ENCODE measurements around the gene UROD. TPM values are rescaled to one million over a fixed set of nuclear protein-coding genes. Genes with fewer than 3 reads are reported as not detected.

The UROD gene
- total RNA-seq, 1 donor from 2014 or later, result 96.1 TPM

DNA sequence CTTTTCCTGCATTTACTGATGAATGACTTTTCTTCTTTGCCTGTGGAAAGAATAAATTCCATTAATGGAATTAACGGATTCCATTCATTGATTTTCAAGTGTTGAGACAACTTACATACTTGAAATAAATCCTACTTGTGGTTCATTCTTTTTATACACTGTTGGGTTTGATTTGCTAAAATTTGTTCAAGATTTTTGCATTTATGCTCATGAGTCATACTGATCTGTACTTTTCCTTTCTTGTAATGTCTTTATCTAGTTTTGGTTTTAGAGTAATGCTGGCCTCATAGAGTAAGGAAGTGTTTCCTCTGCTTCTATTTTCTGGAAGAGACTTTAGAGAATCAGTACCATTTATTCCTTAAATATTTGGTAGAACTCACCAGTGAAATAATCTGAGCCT lies 14.4 kb downstream of the UROD start:
- no peaks in the 10 kb centered on the region for H3K4me1 ChIP-seq (ENCODE audit: insufficient read depth, low read length)
- no peaks in the 10 kb centered on the region for H3K36me3 Mint-ChIP-seq (ENCODE audit: low read depth, unreplicated experiment)
- no peak overlapping the region for H3K4me3 Mint-ChIP-seq (ENCODE audit: unreplicated experiment)
- no peak for TF ChIP-seq EZH2 (IDR thresholded peaks at IDR 0.05; ENCODE audit: insufficient read depth, low read length)
- TF ChIP-seq, protein P1, sequence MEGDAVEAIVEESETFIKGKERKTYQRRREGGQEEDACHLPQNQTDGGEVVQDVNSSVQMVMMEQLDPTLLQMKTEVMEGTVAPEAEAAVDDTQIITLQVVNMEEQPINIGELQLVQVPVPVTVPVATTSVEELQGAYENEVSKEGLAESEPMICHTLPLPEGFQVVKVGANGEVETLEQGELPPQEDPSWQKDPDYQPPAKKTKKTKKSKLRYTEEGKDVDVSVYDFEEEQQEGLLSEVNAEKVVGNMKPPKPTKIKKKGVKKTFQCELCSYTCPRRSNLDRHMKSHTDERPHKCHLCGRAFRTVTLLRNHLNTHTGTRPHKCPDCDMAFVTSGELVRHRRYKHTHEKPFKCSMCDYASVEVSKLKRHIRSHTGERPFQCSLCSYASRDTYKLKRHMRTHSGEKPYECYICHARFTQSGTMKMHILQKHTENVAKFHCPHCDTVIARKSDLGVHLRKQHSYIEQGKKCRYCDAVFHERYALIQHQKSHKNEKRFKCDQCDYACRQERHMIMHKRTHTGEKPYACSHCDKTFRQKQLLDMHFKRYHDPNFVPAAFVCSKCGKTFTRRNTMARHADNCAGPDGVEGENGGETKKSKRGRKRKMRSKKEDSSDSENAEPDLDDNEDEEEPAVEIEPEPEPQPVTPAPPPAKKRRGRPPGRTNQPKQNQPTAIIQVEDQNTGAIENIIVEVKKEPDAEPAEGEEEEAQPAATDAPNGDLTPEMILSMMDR (IDR thresholded peaks at IDR 0.05; ENCODE audit: insufficient read depth, low read depth, low read length), result no peak
- H3K4me2 ChIP-seq (ENCODE audit: low read length), result no peak overlapping the region
- no peaks in the 10 kb centered on the region for H3K79me2 ChIP-seq (ENCODE audit: insufficient read depth, low read length)
- H3K27me3 ChIP-seq (ENCODE audit: insufficient read depth, low read length), result no peaks in the 10 kb centered on the region
- H3K27ac ChIP-seq (ENCODE audit: low read depth, low read length), result no peak overlapping the region
- H3K36me3 ChIP-seq (ENCODE audit: insufficient read depth, low read length), result no peaks in the 10 kb centered on the region
- no peaks in the 10 kb centered on the region for H3K9me3 ChIP-seq (ENCODE audit: insufficient read depth, low read depth, low read length)
- DNase-seq (ENCODE audit: low read depth) (peak; percentile 33), FAIRE-seq (no peak)
- no peaks in the 10 kb centered on the region for H4K20me1 ChIP-seq (ENCODE audit: insufficient read depth, low read length)
- H3K27me3 Mint-ChIP-seq (ENCODE audit: low read depth, unreplicated experiment), result no peaks in the 10 kb centered on the region
- H2AFZ ChIP-seq (ENCODE audit: low read depth, low read length), result no peak overlapping the region
- no peak overlapping the region for H3K9ac ChIP-seq (ENCODE audit: low read length)
- no peak overlapping the region for H3K27ac Mint-ChIP-seq (ENCODE audit: unreplicated experiment)
- H3K4me3 ChIP-seq (ENCODE audit: insufficient read depth, low read depth, low read length), result no peak overlapping the region
- H3K4me1 Mint-ChIP-seq (ENCODE audit: low read depth, unreplicated experiment), result no peaks in the 10 kb centered on the region
- no peaks in the 10 kb centered on the region for H3K9me3 Mint-ChIP-seq (ENCODE audit: unreplicated experiment)

DNA sequence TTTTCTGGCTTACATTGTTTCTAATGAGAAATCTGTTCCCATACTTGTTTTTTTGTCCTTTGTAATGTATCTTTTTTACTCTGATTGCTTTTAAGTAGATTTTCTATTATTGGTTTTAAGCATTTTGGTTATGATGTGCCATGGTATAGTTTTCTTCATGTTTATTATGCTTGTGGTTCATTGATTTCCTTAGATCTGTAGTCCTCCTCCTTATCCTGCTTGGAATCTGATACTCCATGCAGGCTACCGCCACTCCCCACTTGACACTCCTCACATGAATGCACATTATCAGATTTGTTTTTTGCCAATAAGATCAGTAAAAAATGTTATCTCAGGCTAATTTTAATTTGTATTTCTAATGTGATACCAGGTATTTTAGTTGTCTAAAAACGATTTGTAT lies 20.8 kb downstream of the UROD start:
- Histone ChIP-seq H3K9ac (ENCODE audit: low read length) (no peak overlapping the region), H3K36me3 (ENCODE audit: insufficient read depth, low read length) (no peaks in the 10 kb centered on the region), H3K9me3 (ENCODE audit: insufficient read depth, low read depth, low read length) (no peaks in the 10 kb centered on the region), H3K4me1 (ENCODE audit: insufficient read depth, low read length) (no peaks in the 10 kb centered on the region), H2AFZ (ENCODE audit: low read depth, low read length) (no peak overlapping the region), H3K4me3 (ENCODE audit: insufficient read depth, low read depth, low read length) (no peak overlapping the region), H3K27me3 (ENCODE audit: insufficient read depth, low read length) (no peaks in the 10 kb centered on the region), H3K27ac (ENCODE audit: low read depth, low read length) (no peak overlapping the region), H4K20me1 (ENCODE audit: insufficient read depth, low read length) (no peaks in the 10 kb centered on the region), H3K4me2 (ENCODE audit: low read length) (no peak overlapping the region), H3K79me2 (ENCODE audit: insufficient read depth, low read length) (no peaks in the 10 kb centered on the region)
- peaks cover 3% of the 10 kb centered on the region for H3K4me1 Mint-ChIP-seq (ENCODE audit: low read depth, unreplicated experiment)
- TF ChIP-seq EZH2 (IDR thresholded peaks at IDR 0.05; ENCODE audit: insufficient read depth, low read length), result no peak
- TF ChIP-seq, protein P1 (IDR thresholded peaks at IDR 0.05; ENCODE audit: insufficient read depth, low read depth, low read length), result no peak
- FAIRE-seq (no peak), DNase-seq (ENCODE audit: low read depth) (no peak)
- no peaks in the 10 kb centered on the region for H3K27me3 Mint-ChIP-seq (ENCODE audit: low read depth, unreplicated experiment)
- H3K9me3 Mint-ChIP-seq (ENCODE audit: unreplicated experiment), result no peaks in the 10 kb centered on the region
- no peaks in the 10 kb centered on the region for H3K36me3 Mint-ChIP-seq (ENCODE audit: low read depth, unreplicated experiment)
- H3K27ac Mint-ChIP-seq (ENCODE audit: unreplicated experiment), result no peak overlapping the region
- no peak overlapping the region for H3K4me3 Mint-ChIP-seq (ENCODE audit: unreplicated experiment)

DNA sequence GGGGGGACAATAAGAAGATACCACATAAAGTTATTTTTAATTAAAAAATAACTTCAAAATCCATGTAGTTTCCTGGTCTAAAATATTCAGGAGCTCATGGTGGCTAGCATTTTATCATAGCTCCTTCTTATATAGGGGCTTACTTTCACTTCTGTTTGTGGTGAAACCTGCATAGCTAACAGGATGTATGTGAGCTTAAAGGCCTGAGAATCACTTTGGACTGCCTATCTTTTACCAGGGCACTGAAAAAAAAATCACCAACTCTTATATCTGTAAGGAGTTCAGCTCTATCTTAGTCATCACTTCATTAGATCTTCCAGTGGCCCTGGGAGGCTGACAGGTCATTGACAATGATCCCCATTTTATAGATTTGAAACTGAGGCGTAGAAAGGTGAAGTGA lies 21.3 kb downstream of the UROD start:
- Mint-ChIP-seq H3K27ac (ENCODE audit: unreplicated experiment) (no peak overlapping the region), H3K36me3 (ENCODE audit: low read depth, unreplicated experiment) (no peaks in the 10 kb centered on the region), H3K4me3 (ENCODE audit: unreplicated experiment) (no peak overlapping the region), H3K9me3 (ENCODE audit: unreplicated experiment) (no peaks in the 10 kb centered on the region), H3K4me1 (ENCODE audit: low read depth, unreplicated experiment) (peaks cover 3% of the 10 kb centered on the region), H3K27me3 (ENCODE audit: low read depth, unreplicated experiment) (no peaks in the 10 kb centered on the region)
- H3K4me1 ChIP-seq (ENCODE audit: insufficient read depth, low read length), result no peaks in the 10 kb centered on the region
- no peaks in the 10 kb centered on the region for H3K9me3 ChIP-seq (ENCODE audit: insufficient read depth, low read depth, low read length)
- H3K27ac ChIP-seq (ENCODE audit: low read depth, low read length), result no peak overlapping the region
- FAIRE-seq (no peak), DNase-seq (ENCODE audit: low read depth) (no peak)
- no peak overlapping the region for H2AFZ ChIP-seq (ENCODE audit: low read depth, low read length)
- TF ChIP-seq, protein P1 (IDR thresholded peaks at IDR 0.05; ENCODE audit: insufficient read depth, low read depth, low read length), result no peak
- TF ChIP-seq EZH2 (IDR thresholded peaks at IDR 0.05; ENCODE audit: insufficient read depth, low read length), result no peak
- no peaks in the 10 kb centered on the region for H4K20me1 ChIP-seq (ENCODE audit: insufficient read depth, low read length)
- no peaks in the 10 kb centered on the region for H3K36me3 ChIP-seq (ENCODE audit: insufficient read depth, low read length)
- no peak overlapping the region for H3K4me3 ChIP-seq (ENCODE audit: insufficient read depth, low read depth, low read length)
- no peaks in the 10 kb centered on the region for H3K27me3 ChIP-seq (ENCODE audit: insufficient read depth, low read length)
- no peak overlapping the region for H3K4me2 ChIP-seq (ENCODE audit: low read length)
- H3K79me2 ChIP-seq (ENCODE audit: insufficient read depth, low read length), result no peaks in the 10 kb centered on the region
- no peak overlapping the region for H3K9ac ChIP-seq (ENCODE audit: low read length)
